ENCODE measurements around the gene SLC13A5.

DNA sequence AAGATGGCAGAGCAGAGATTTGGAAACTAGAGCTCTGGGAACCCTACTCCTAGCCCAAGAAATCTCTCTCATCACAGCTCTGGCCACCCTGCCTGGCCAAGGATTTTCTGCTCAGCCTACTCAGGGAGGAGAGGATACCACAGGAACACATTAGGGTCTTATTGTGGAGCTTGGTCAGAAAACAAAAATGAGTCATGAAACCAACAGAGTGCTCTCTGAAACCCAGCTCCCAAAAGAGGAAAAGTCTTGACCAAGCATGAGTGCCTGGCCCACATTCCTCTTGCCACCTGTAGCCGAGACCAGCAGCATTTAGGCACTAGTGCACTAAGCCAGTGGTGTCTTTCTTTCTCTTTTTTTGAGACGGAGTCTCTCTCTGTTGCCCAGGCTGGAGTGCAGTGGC is 18.1 kb downstream of the SLC13A5 start:
- TF ChIP-seq, protein P1, sequence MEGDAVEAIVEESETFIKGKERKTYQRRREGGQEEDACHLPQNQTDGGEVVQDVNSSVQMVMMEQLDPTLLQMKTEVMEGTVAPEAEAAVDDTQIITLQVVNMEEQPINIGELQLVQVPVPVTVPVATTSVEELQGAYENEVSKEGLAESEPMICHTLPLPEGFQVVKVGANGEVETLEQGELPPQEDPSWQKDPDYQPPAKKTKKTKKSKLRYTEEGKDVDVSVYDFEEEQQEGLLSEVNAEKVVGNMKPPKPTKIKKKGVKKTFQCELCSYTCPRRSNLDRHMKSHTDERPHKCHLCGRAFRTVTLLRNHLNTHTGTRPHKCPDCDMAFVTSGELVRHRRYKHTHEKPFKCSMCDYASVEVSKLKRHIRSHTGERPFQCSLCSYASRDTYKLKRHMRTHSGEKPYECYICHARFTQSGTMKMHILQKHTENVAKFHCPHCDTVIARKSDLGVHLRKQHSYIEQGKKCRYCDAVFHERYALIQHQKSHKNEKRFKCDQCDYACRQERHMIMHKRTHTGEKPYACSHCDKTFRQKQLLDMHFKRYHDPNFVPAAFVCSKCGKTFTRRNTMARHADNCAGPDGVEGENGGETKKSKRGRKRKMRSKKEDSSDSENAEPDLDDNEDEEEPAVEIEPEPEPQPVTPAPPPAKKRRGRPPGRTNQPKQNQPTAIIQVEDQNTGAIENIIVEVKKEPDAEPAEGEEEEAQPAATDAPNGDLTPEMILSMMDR (conservative IDR thresholded peaks at IDR 0.05 in 1 of 2, IDR thresholded peaks at IDR 0.05 in 1 of 2; ENCODE audit: extremely low read depth in 1 of 2, insufficient read depth in 1 of 2, low read depth in 1 of 2, low read length in 2 of 2) = no peak
- no peak for TF ChIP-seq EZH2 (IDR thresholded peaks at IDR 0.05; ENCODE audit: borderline replicate concordance, low read length)
